Naive B cell (primary cell): ENCODE measurements around the gene NMB. TPM values are rescaled to one million over a fixed set of nuclear protein-coding genes. Genes with fewer than 3 reads are reported as not detected.
"Not testable (repeated sequence)": the region's sequence is repeated elsewhere in the genome, so short reads cannot be mapped to it uniquely, and the experiment has no call there.

ENCODE experiments used
- ATAC-seq, 2 donors: fragments of 150-1000 bp; cut with Tn5 transposase; 2 replicates each; pipeline ENCODE4 v1.10.0; 2021; ENCODE audit warnings: low read depth in 2 of 2, mild to moderate bottlenecking in 2 of 2, moderate library complexity in 2 of 2
- DNase-seq: peaks from one replicate; pipeline ENCODE4 v3.0.0; 2022
- H3K27ac Mint-ChIP-seq, 6 donors: one replicate each; pipeline ENCODE4 v1.8.0; 2020 to 2022; ENCODE audit warnings: mild to moderate bottlenecking in 6 of 6, mixed read lengths in 6 of 6, moderate library complexity in 5 of 6, inconsistent platforms in 2 of 6
- H3K27me3 Mint-ChIP-seq, 3 donors: one replicate each; pipeline ENCODE4 v1.8.0; 2021 to 2022; ENCODE audit warnings: mixed read lengths in 3 of 3, mild to moderate bottlenecking in 1 of 3
- H3K36me3 Mint-ChIP-seq, 2 donors: one replicate each; pipeline ENCODE4 v1.8.0; 2020 to 2022; ENCODE audit warnings: mixed read lengths in 2 of 2, inconsistent platforms in 1 of 2, mild to moderate bottlenecking in 1 of 2
- H3K4me1 Mint-ChIP-seq, 3 donors: one replicate each; pipeline ENCODE4 v1.8.0; 2020 to 2022; ENCODE audit warnings: mixed read lengths in 3 of 3, inconsistent platforms in 1 of 3, mild to moderate bottlenecking in 1 of 3, moderate library complexity in 1 of 3
- H3K4me3 Mint-ChIP-seq, 8 donors: one replicate each; pipeline ENCODE4 v1.8.0; 2020 to 2022; ENCODE audit warnings: mild to moderate bottlenecking in 8 of 8, mixed read lengths in 8 of 8, moderate library complexity in 8 of 8, inconsistent platforms in 2 of 8
- H3K9me3 Mint-ChIP-seq, 7 donors: one replicate each; pipeline ENCODE4 v1.8.0; 2020 to 2022; ENCODE audit warnings: mixed read lengths in 7 of 7, mild to moderate bottlenecking in 5 of 7, inconsistent platforms in 2 of 7, moderate library complexity in 1 of 7
- polyA plus RNA-seq, 6 donors: library from polyadenylated mRNA; unstranded; fragments of 300-500 nt; fragmentation: Illumina TruSeq; gene quantifications; one replicate each; pipeline ENCODE4 v1.2.3, GENCODE V29; 2021; ENCODE audit warnings: low read depth in 6 of 6

The NMB gene
- polyA plus RNA-seq = 1 to 10 TPM; 3.1 to 8.2 (median 3.6) TPM

DNA sequence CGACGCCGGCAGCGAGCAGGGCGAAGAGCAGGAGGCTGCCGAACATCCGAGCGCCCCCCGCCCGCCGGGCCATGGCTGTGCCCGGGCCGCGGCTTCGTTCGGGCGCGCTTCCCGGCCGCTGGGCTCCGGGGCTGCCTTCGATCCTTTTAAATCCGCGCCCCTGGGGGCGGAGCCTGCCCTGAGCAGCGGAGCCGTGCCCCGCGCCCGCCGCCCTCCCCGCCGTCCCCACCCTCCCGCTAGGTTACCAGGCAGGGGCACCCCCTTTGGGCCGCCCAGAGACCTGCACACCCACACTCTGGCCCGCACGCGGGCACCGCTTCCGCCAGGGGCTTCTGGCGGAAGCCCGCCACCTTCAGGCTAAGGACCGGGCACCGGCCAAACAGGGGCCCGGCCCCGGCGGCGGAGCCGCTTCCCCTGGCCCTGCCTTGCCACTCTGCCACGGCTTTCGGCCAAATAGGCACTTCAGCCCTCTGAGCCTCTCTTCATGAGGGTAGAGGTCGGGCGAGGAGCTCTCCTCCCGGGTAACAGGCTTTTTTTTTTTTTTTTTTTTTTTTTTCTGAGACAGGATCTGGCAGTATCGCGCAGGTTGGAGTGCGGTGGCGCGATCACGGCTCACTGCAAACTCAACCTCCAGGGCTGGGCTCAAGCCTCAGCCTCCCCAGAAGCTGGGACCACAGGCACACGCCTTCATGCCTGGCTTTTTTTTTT is at the start of gene NMB:
Gene NMB (minus strand): TSS at position 120 of the 708 bp plus-strand sequence. CDS start 47 bp downstream, at position 73.
- Mint-ChIP-seq H3K4me3 (peak within 1 kb of the TSS; percentile 77 to 99 (median 88)), H3K4me1 (peaks cover 31 to 47% (median 39%) of the 10 kb centered on the region in 3 donors), H3K27me3 (no peaks in the 10 kb centered on the region), H3K27ac (peak within 1 kb of the TSS; percentile 74 to 90 (median 77)), H3K36me3 (no peaks in the 10 kb centered on the region), H3K9me3 (no peaks in the 10 kb centered on the region)
- ATAC-seq = peak; percentile 79 to 82
- peak; percentile 91 for DNase-seq

DNA sequence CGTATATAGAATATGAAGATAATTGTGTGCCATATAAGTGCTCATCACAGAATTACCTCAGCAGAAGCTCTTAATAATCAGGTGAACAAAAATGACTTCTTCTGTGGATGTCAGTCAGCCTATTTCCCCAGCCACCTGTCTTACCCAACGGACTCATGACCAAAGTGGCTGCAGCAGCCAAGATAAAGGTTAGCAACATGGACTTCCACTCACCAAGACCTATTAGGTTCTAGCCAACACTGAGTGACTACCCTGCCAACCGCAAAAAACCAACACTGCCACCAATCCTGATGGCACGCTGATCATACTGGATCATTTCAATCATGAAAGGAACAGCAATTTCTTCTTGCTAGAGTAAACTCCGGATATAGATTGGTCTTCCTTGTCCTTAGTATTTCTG is 45.8 kb upstream of the NMB start:
- Mint-ChIP-seq H3K36me3 (peaks cover 0 to 6% of the 10 kb centered on the region in 2 donors), H3K4me1 (peaks cover 38 to 66% (median 65%) of the 10 kb centered on the region in 3 donors), H3K27me3 (no peaks in the 10 kb centered on the region), H3K4me3 (no peak overlapping the region), H3K27ac (peak overlapping the region in 3 of 6 donors; percentile 4 to 24 (median 18)), H3K9me3 (no peaks in the 10 kb centered on the region)
- ATAC-seq (no peak), DNase-seq (no peak)

- peaks cover 35 to 62% (median 60%) of the 10 kb centered on the region in 3 donors for H3K4me1 Mint-ChIP-seq
- DNase-seq (no peak), ATAC-seq (no peak)
- no peaks in the 10 kb centered on the region for H3K27me3 Mint-ChIP-seq
- peaks cover 0 to 6% of the 10 kb centered on the region in 2 donors for H3K36me3 Mint-ChIP-seq
- H3K9me3 Mint-ChIP-seq = no peaks in the 10 kb centered on the region
- H3K27ac Mint-ChIP-seq = peak overlapping the region in 5 of 6 donors; percentile 4 to 87 (median 75)
- no peak overlapping the region for H3K4me3 Mint-ChIP-seq
Observed at GRCh38 chr15:84702961-84703482, 45.0 kb upstream of the NMB start.

DNA sequence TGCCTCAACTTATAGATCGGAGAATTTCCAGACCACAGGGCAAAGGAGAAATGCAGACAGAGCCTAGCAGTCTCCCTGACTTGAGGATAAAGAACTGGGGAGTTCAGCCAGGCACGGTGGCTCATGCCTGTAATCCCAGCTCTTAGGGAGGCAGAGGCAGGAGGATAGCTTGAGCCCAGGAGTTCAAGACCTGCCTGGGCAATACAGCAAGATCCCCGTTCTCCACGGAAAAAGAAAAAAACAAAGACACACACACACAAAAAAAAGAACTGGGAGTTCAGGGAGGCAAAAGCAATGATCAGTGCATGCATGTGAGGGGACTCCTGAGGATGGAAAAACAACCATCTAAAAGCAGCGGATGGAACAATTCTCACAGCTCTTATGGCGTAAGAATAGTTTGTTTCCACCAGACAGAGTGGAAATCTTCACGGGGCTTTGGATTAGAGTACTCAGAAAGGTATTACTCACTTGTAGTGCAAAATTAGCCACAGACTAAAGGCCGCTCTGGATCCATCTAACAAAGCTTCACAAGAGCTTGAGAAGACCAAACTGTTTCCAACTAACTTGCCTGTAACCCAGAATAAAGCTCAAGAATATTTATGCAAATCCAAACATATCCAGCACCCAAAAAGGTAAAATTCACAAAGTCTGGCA is 41.7 kb upstream of the NMB start:
- Mint-ChIP-seq H3K9me3 (no peaks in the 10 kb centered on the region), H3K4me1 (peaks cover 32 to 75% (median 46%) of the 10 kb centered on the region in 3 donors), H3K27me3 (no peaks in the 10 kb centered on the region), H3K4me3 (no peak overlapping the region), H3K36me3 (peaks cover 0 to 6% of the 10 kb centered on the region in 2 donors), H3K27ac (peak overlapping the region in 3 of 6 donors; percentile 50 to 74 (median 54))
- ATAC-seq = no peak
- no peak for DNase-seq

GRCh38 chr15:84697236-84697990 is 39.4 kb upstream of the NMB start:
- peaks cover 16 to 68% (median 25%) of the 10 kb centered on the region in 3 donors for H3K4me1 Mint-ChIP-seq
- ATAC-seq (no peak), DNase-seq (no peak)
- H3K36me3 Mint-ChIP-seq = peaks cover 0 to 6% of the 10 kb centered on the region in 2 donors
- H3K4me3 Mint-ChIP-seq = no peak overlapping the region
- H3K27ac Mint-ChIP-seq = peak overlapping the region in 4 of 6 donors; percentile 32 to 79 (median 66)
- H3K27me3 Mint-ChIP-seq = no peaks in the 10 kb centered on the region
- H3K9me3 Mint-ChIP-seq = no peaks in the 10 kb centered on the region

- no peak for DNase-seq
- H3K27ac Mint-ChIP-seq = no peak overlapping the region
- H3K4me1 Mint-ChIP-seq = peaks cover 16 to 70% (median 29%) of the 10 kb centered on the region in 3 donors
- no peaks in the 10 kb centered on the region for H3K9me3 Mint-ChIP-seq
- H3K36me3 Mint-ChIP-seq = peaks cover under 1 to 6% of the 10 kb centered on the region in 2 donors
- no peaks in the 10 kb centered on the region for H3K27me3 Mint-ChIP-seq
- no peak overlapping the region for H3K4me3 Mint-ChIP-seq
- no peak for ATAC-seq
Observed at GRCh38 chr15:84696757-84697156, 38.8 kb upstream of the NMB start.

DNA sequence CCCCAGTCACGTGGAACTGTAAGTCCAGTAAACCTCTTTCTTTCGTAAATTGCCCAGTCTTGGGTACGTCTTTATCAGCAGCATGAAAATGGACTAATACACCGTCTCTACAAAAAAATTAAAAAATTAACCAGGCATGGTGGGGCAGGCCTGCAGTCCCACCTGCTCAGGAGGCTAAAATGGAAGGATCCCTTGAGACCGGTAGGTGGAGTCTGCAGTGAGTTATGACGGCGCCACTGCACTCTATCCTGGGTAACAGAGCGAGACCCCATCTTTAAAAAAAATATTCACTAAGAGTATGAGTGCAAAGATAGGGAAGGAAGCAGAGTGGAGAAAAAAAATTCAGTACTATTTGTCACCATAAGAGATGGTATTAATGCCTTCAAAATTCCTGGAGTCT is 32.3 kb upstream of the NMB start:
- peak; percentile 15 for DNase-seq
- H3K36me3 Mint-ChIP-seq = peaks cover 7 to 15% of the 10 kb centered on the region in 2 donors
- ATAC-seq = peak; percentile 81 to 87
- peaks cover 18 to 73% (median 39%) of the 10 kb centered on the region in 3 donors for H3K4me1 Mint-ChIP-seq
- no peaks in the 10 kb centered on the region for H3K27me3 Mint-ChIP-seq
- peak overlapping the region in 5 of 6 donors; percentile 63 to 94 (median 89) for H3K27ac Mint-ChIP-seq
- peak overlapping the region in 3 of 8 donors; percentile 38 to 78 (median 45) for H3K4me3 Mint-ChIP-seq
- peaks cover 0 to 6% (median 4%) of the 10 kb centered on the region in 7 donors for H3K9me3 Mint-ChIP-seq

- H3K27ac Mint-ChIP-seq = peak overlapping the region in 4 of 6 donors; percentile 63 to 94 (median 91)
- H3K4me1 Mint-ChIP-seq = peaks cover 18 to 69% (median 39%) of the 10 kb centered on the region in 3 donors
- DNase-seq (no peak), ATAC-seq (no peak)
- H3K36me3 Mint-ChIP-seq = peaks cover 7 to 15% of the 10 kb centered on the region in 2 donors
- H3K27me3 Mint-ChIP-seq = no peaks in the 10 kb centered on the region
- H3K9me3 Mint-ChIP-seq = peaks cover 0 to 6% (median 4%) of the 10 kb centered on the region in 7 donors
- H3K4me3 Mint-ChIP-seq = peak overlapping the region in 2 of 8 donors; percentile 38 to 78
Observed at GRCh38 chr15:84689858-84690257, 31.9 kb upstream of the NMB start.

GRCh38 chr15:84686446-84686845 is 28.4 kb upstream of the NMB start:
- not testable (repeated sequence) for H3K27me3 Mint-ChIP-seq, H3K9me3 Mint-ChIP-seq
- ATAC-seq = peak; percentile 65 to 76
- Mint-ChIP-seq H3K4me1 (peaks cover 15 to 53% (median 43%) of the 10 kb centered on the region in 3 donors), H3K4me3 (peak overlapping the region in 6 of 8 donors; percentile 62 to 88 (median 78)), H3K36me3 (peaks cover 7 to 17% of the 10 kb centered on the region in 2 donors), H3K27ac (peak overlapping the region; percentile 47 to 94 (median 82))
- DNase-seq = peak; percentile 35

GRCh38 chr15:84685304-84685703 is 27.3 kb upstream of the NMB start:
- DNase-seq (no peak), ATAC-seq (no peak)
- Mint-ChIP-seq H3K27ac (peak overlapping the region in 1 of 6 donors; percentile 62), H3K36me3 (peaks cover 5 to 14% of the 10 kb centered on the region in 2 donors), H3K4me1 (peaks cover 11 to 46% (median 35%) of the 10 kb centered on the region in 3 donors), H3K27me3 (no peaks in the 10 kb centered on the region), H3K9me3 (peaks cover 0 to 6% (median 3%) of the 10 kb centered on the region in 7 donors), H3K4me3 (peak overlapping the region in 3 of 8 donors; percentile 22 to 54 (median 44))

- no peaks in the 10 kb centered on the region for H3K9me3 Mint-ChIP-seq
- ATAC-seq = no peak
Observed at GRCh38 chr15:84684092-84684491, 26.1 kb upstream of the NMB start.

DNA sequence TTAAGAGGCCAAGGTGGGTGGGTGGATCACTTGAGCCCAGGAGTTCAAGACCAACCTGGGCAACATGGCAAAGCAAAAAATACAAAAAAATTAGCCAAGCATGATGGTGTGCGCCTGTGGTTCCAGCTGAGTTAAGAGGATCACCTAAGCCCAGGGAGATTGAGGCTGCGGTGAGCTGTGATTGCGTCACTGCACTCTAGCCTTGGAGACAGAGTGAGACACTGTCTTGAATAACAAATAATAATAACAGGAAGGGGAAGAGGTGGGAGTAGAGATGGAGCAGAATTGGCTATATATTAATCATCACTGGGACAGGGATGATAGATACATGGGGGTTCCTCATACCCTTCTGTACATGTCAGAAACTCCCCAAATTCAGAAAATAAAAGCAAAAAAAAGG is 23.8 kb upstream of the NMB start:
- Mint-ChIP-seq H3K27ac (peak overlapping the region in 4 of 6 donors; percentile 49 to 86 (median 74)), H3K4me3 (peak overlapping the region in 1 of 8 donors; percentile 16), H3K27me3 (no peaks in the 10 kb centered on the region), H3K4me1 (peaks cover 8 to 20% (median 18%) of the 10 kb centered on the region in 3 donors), H3K9me3 (no peaks in the 10 kb centered on the region), H3K36me3 (peaks cover 0 to 15% of the 10 kb centered on the region in 2 donors)
- DNase-seq = no peak
- peak in 1 of 2 donors; percentile 53 for ATAC-seq

More at GRCh38 chr15:84684092-84684491, 26.1 kb upstream of the NMB start:
- no peak for DNase-seq
- Mint-ChIP-seq H3K4me1 (peaks cover 8 to 39% (median 31%) of the 10 kb centered on the region in 3 donors), H3K4me3 (no peak overlapping the region), H3K36me3 (peaks cover 0 to 13% of the 10 kb centered on the region in 2 donors), H3K27me3 (no peaks in the 10 kb centered on the region), H3K27ac (peak overlapping the region in 3 of 6 donors; percentile 61 to 70 (median 64))
